CD4-positive, alpha-beta T cell (primary cell): ENCODE data around the gene ST6GAL1. TPM values are rescaled to one million over a fixed set of nuclear protein-coding genes. Genes with fewer than 3 reads are reported as not detected.

Experiments used
- ATAC-seq: fragments of 200-7000 bp; cut with Tn5 transposase; one replicate; pipeline ENCODE4 v1.10.0; 2022; ENCODE audit warnings: mild to moderate bottlenecking; ENCODE audit not compliant: poor library complexity
- CTCF ChIA-PET: fragments of 350-600 bp; sonication (Branson Sonifier 250); formaldehyde crosslinking; loops from one replicate; lab custom pipeline; 2021; ENCODE audit warnings: antibody characterized with exemption, inconsistent platforms; lab: Charles Lee
- POLR2A ChIA-PET: fragments of 350-600 bp; sonication (Branson Sonifier 250); formaldehyde crosslinking; loops from one replicate; lab custom pipeline; 2021; ENCODE audit warnings: antibody characterized with exemption, inconsistent platforms; lab: Charles Lee
- DNase-seq, 14 experiments: peaks; one replicate each; pipeline ENCODE4 v3.0.0-alpha.2; 2013 to 2020; ENCODE audit warnings: mixed read lengths in 2 of 14
- H3K27ac ChIP-seq, 2 donors: one replicate each; pipeline versions ENCODE4 v1.5.1 to v1.7.0; 2013; ENCODE audit warnings: low read length in 2 of 2, low read depth in 1 of 2, mild to moderate bottlenecking in 1 of 2
- H3K27me3 ChIP-seq, 2 experiments: 1 replicate in 1 of 2; 2 replicates in 1 of 2; pipeline versions ENCODE4 v1.6.1 to v1.7.0; 2013; ENCODE audit warnings: low read length in 2 of 2, control low read depth in 1 of 2, mild to moderate bottlenecking in 1 of 2, moderate library complexity in 1 of 2; ENCODE audit not compliant: insufficient read depth in 2 of 2, control insufficient read depth in 1 of 2
- H3K36me3 ChIP-seq: one replicate; pipeline ENCODE4 v1.6.1; 2013; ENCODE audit warnings: low read length, control low read depth; ENCODE audit not compliant: insufficient read depth
- H3K4me1 ChIP-seq: one replicate; pipeline ENCODE4 v1.6.1; 2013; ENCODE audit warnings: low read length, control low read depth; ENCODE audit not compliant: insufficient read depth
- H3K4me3 ChIP-seq: one replicate; pipeline ENCODE4 v1.5.1; 2013; ENCODE audit warnings: mild to moderate bottlenecking, low read length, moderate library complexity
- H3K9me3 ChIP-seq, 2 experiments: 1 replicate in 1 of 2; 2 replicates in 1 of 2; pipeline versions ENCODE4 v1.6.1 to v1.7.0; 2013; ENCODE audit warnings: low read length in 2 of 2, mild to moderate bottlenecking in 2 of 2, control low read depth in 1 of 2, moderate library complexity in 1 of 2; ENCODE audit not compliant: control insufficient read depth in 1 of 2, insufficient read depth in 1 of 2
- H3K27ac Mint-ChIP-seq: one replicate; pipeline ENCODE4 v1.8.0; 2020; ENCODE audit warnings: mixed read lengths
- H3K27me3 Mint-ChIP-seq: one replicate; pipeline ENCODE4 v1.8.0; 2021; ENCODE audit warnings: mixed read lengths
- H3K36me3 Mint-ChIP-seq: one replicate; pipeline ENCODE4 v1.8.0; 2021; ENCODE audit warnings: low read depth, mixed read lengths
- H3K4me1 Mint-ChIP-seq: one replicate; pipeline ENCODE4 v1.8.0; 2021; ENCODE audit warnings: low read depth, mixed read lengths
- H3K4me3 Mint-ChIP-seq: one replicate; pipeline ENCODE4 v1.8.0; 2020; ENCODE audit warnings: mild to moderate bottlenecking, mixed read lengths
- H3K9me3 Mint-ChIP-seq: one replicate; pipeline ENCODE4 v1.8.0; 2020; ENCODE audit warnings: mixed read lengths
- CTCF ChIP-seq: fragments of 200-600 bp; IDR thresholded peaks from one replicate; pipeline ENCODE4 v1.8.0; 2022; ENCODE audit warnings: antibody characterized with exemption, mild to moderate bottlenecking
- intact Hi-C, 2 experiments: fragments of 100-400 bp; cut with DNase I in 1 of 2; cut with micrococcal nuclease in 1 of 2; formaldehyde crosslinking; loops; one replicate each; pipeline versions ENCODE4 v1.15.1 to v1.9.0; 2023 to 2025; cut with DNase I, micrococcal nuclease
- total RNA-seq, 174 experiments: library from RNA in 2 of 174; stranded (reverse) in 2 of 174; gene quantifications; one replicate each; pipeline ENCODE4 v1.2.3 and lab custom pipeline; 2021 to 2026

ST6GAL1 gene
- total RNA-seq, 2 experiments from 2014 or later, result 27.6 to 29.1 TPM

GRCh38 chr3:186909078-186909853 lies 21.1 kb upstream of the ST6GAL1 start:
- Histone ChIP-seq H3K36me3 (no peaks in the 10 kb centered on the region), H3K4me1 (peaks cover 29% of the 10 kb centered on the region), H3K9me3 (peaks cover 7 to 30% of the 10 kb centered on the region in 2 experiments), H3K4me3 (peak overlapping the region; percentile 33), H3K27ac (peak overlapping the region; percentile 64 to 69), H3K27me3 (no peaks in the 10 kb centered on the region)
- peaks cover 17% of the 10 kb centered on the region for H3K9me3 Mint-ChIP-seq
- peak overlapping the region; percentile 98 for H3K27ac Mint-ChIP-seq
- peaks cover 44% of the 10 kb centered on the region for H3K4me1 Mint-ChIP-seq
- CTCF ChIA-PET, result interaction anchor here (1.5 kb wide), 2 partner anchors 22 to 60 kb away, joined by 4 to 8 read pairs; no protein-coding TSS in a partner anchor
- POLR2A ChIA-PET, result interaction anchor here (0.6 to 3.7 kb wide), 30 partner anchors 8 to 971 kb away, joined by 3 to 80 read pairs (median 5); partner anchors contain the start of genes EIF4A2, RPL39L, ST6GAL1 and TRA2B
- peak; percentile 68 to 93 (median 82) for DNase-seq
- H3K36me3 Mint-ChIP-seq, result peaks cover 72% of the 10 kb centered on the region
- no peak for TF ChIP-seq CTCF
- intact Hi-C loops, result loop anchor here in 1 of 2 experiments (2.0 kb wide), 1 partner anchor 22 kb away; the partner anchor contains the start of gene ST6GAL1
- peak; percentile 93 for ATAC-seq
- peak overlapping the region; percentile 81 for H3K4me3 Mint-ChIP-seq
- H3K27me3 Mint-ChIP-seq, result no peaks in the 10 kb centered on the region

- no peak overlapping the region for H3K4me3 ChIP-seq
- no peak overlapping the region for H3K27ac Mint-ChIP-seq
- H3K27me3 ChIP-seq, result no peaks in the 10 kb centered on the region
- peaks cover 19% of the 10 kb centered on the region for H3K4me1 ChIP-seq
- H3K27ac ChIP-seq, result no peak overlapping the region
- H3K4me3 Mint-ChIP-seq, result no peak overlapping the region
- peak; percentile 39 for ATAC-seq
- H3K36me3 ChIP-seq, result no peaks in the 10 kb centered on the region
- intact Hi-C loops, result no loop called here
- peak in 3 of 14 experiments; percentile 23 to 44 (median 31) for DNase-seq
- peaks cover 0 to 16% of the 10 kb centered on the region in 2 experiments for H3K9me3 ChIP-seq
- no peak for TF ChIP-seq CTCF
- H3K27me3 Mint-ChIP-seq, result no peaks in the 10 kb centered on the region
- peaks cover 16% of the 10 kb centered on the region for H3K36me3 Mint-ChIP-seq
- peaks cover 4% of the 10 kb centered on the region for H3K9me3 Mint-ChIP-seq
- ChIA-PET CTCF (interaction anchor here (0.7 kb wide), 1 partner anchor 67 kb away, joined by 3 read pairs; no protein-coding TSS in a partner anchor), POLR2A (interaction anchor here (1.1 to 2.3 kb wide), 6 partner anchors 12 to 111 kb away, joined by 3 to 36 read pairs (median 4); partner anchors contain the start of gene ST6GAL1)
- H3K4me1 Mint-ChIP-seq, result peaks cover 43% of the 10 kb centered on the region
These were observed 14.2 kb upstream of the ST6GAL1 start for GRCh38 chr3:186915806-186916796.
